DND-41 (cell line): ENCODE measurements around the gene FAM170B.

Experiments used
- ATAC-seq: fragments of 200-7000 bp; cut with Tn5 transposase; 3 replicates; pipeline ENCODE4 v1.9.1; 2021; ENCODE audit warnings: low read depth; ENCODE audit not compliant: insufficient read depth
- DNase-seq: peaks from one replicate; pipeline ENCODE4 v3.0.0-alpha.2; 2020
- H2AFZ ChIP-seq: 2 replicates; pipeline ENCODE4 v1.6.0; 2012; ENCODE audit warnings: low read depth, low read length
- H3K27ac ChIP-seq: 2 replicates; pipeline ENCODE4 v1.5.1; 2012; ENCODE audit warnings: low read length, inconsistent platforms
- H3K27me3 ChIP-seq: fragments of 200-600 bp; sonication (generic); 2 replicates; pipeline ENCODE4 v1.6.0; 2012; ENCODE audit warnings: low read length, mild to moderate bottlenecking, inconsistent platforms; ENCODE audit not compliant: insufficient read depth, poor library complexity
- H3K36me3 ChIP-seq: 2 replicates; pipeline ENCODE4 v1.5.1; 2012; ENCODE audit warnings: low read length, inconsistent platforms; ENCODE audit not compliant: insufficient read depth
- H3K4me1 ChIP-seq: 2 replicates; pipeline ENCODE4 v1.5.1; 2012; ENCODE audit warnings: mild to moderate bottlenecking, low read length; ENCODE audit not compliant: insufficient read depth
- H3K4me2 ChIP-seq: 2 replicates; pipeline ENCODE4 v1.6.0; 2012; ENCODE audit warnings: mild to moderate bottlenecking, moderate library complexity, low read length, inconsistent platforms; ENCODE audit not compliant: insufficient read depth
- H3K4me3 ChIP-seq, 2 experiments: fragments of 200-600 bp in 1 of 2; shearing (Covaris generic) in 1 of 2; 2 replicates each; pipeline ENCODE4 v1.5.1; 2012 to 2016; ENCODE audit warnings: inconsistent platforms in 2 of 2, low read length in 2 of 2, mild to moderate bottlenecking in 2 of 2, low read depth in 1 of 2, moderate library complexity in 1 of 2
- H3K79me2 ChIP-seq: 2 replicates; pipeline ENCODE4 v1.6.0; 2012; ENCODE audit warnings: low read length, inconsistent platforms; ENCODE audit not compliant: insufficient read depth
- H3K9ac ChIP-seq: 2 replicates; pipeline ENCODE4 v1.6.0; 2012; ENCODE audit warnings: low read depth, mild to moderate bottlenecking, inconsistent platforms, low read length, moderate library complexity
- H3K9me3 ChIP-seq: 2 replicates; pipeline ENCODE4 v1.5.1; 2012; ENCODE audit warnings: low read length, moderate library complexity, mild to moderate bottlenecking, inconsistent platforms; ENCODE audit not compliant: insufficient read depth, severe bottlenecking
- H4K20me1 ChIP-seq: 2 replicates; pipeline ENCODE4 v1.6.0; 2012; ENCODE audit warnings: low read length; ENCODE audit not compliant: insufficient read depth
- EZH2 ChIP-seq: IDR thresholded peaks from 3 replicates; pipeline ENCODE4 v1.6.1; 2012; ENCODE audit warnings: borderline replicate concordance, low read depth, mild to moderate bottlenecking, moderate library complexity, low read length, inconsistent platforms; ENCODE audit not compliant: severe bottlenecking
- TF ChIP-seq, protein P1 (sequence below): IDR thresholded peaks from 2 replicates; pipeline ENCODE4 v1.5.1; 2012; ENCODE audit warnings: borderline replicate concordance, low read length, moderate library complexity, mild to moderate bottlenecking; ENCODE audit not compliant: poor library complexity, severe bottlenecking; ENCODE audit errors: extremely low read depth

The FAM170B gene

GRCh38 chr10:49089557-49090188 is 44.1 kb downstream of the FAM170B start:
- ATAC-seq (no peak), DNase-seq (no peak)
- H3K9ac ChIP-seq = no peak overlapping the region
- H4K20me1 ChIP-seq = no peaks in the 10 kb centered on the region
- peaks cover 8% of the 10 kb centered on the region for H3K9me3 ChIP-seq
- no peaks in the 10 kb centered on the region for H3K79me2 ChIP-seq
- H3K4me3 ChIP-seq = no peak overlapping the region
- no peak overlapping the region for H3K27ac ChIP-seq
- no peaks in the 10 kb centered on the region for H3K27me3 ChIP-seq
- H3K4me1 ChIP-seq = no peaks in the 10 kb centered on the region
- no peak overlapping the region for H3K4me2 ChIP-seq
- no peak overlapping the region for H2AFZ ChIP-seq
- TF ChIP-seq EZH2 = no peak
- TF ChIP-seq, protein P1, sequence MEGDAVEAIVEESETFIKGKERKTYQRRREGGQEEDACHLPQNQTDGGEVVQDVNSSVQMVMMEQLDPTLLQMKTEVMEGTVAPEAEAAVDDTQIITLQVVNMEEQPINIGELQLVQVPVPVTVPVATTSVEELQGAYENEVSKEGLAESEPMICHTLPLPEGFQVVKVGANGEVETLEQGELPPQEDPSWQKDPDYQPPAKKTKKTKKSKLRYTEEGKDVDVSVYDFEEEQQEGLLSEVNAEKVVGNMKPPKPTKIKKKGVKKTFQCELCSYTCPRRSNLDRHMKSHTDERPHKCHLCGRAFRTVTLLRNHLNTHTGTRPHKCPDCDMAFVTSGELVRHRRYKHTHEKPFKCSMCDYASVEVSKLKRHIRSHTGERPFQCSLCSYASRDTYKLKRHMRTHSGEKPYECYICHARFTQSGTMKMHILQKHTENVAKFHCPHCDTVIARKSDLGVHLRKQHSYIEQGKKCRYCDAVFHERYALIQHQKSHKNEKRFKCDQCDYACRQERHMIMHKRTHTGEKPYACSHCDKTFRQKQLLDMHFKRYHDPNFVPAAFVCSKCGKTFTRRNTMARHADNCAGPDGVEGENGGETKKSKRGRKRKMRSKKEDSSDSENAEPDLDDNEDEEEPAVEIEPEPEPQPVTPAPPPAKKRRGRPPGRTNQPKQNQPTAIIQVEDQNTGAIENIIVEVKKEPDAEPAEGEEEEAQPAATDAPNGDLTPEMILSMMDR = no peak
- H3K36me3 ChIP-seq = no peaks in the 10 kb centered on the region

DNA sequence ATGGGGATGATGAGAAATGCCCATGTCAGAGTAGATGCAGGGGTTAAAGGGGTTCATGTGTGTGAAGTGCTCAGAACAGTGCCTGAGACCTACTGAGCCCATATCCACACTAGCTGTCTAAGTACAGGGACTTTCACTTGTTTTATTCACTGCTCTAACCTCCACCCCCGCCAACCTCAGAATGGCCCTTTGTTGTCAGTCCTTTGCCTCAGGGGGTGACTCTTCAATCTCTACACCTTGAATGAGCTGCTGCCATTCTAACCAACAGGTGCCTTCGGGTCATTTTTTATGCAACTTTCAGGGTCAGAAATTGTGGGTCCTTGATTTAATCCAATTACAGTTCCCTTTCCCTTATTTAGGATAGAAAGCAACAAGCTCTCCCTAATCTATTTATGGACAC is 44.7 kb downstream of the FAM170B start:
- no peaks in the 10 kb centered on the region for H3K4me1 ChIP-seq
- H3K9me3 ChIP-seq = peaks cover 8% of the 10 kb centered on the region
- H3K27me3 ChIP-seq = no peaks in the 10 kb centered on the region
- H3K9ac ChIP-seq = no peak overlapping the region
- no peaks in the 10 kb centered on the region for H3K79me2 ChIP-seq
- no peak overlapping the region for H3K4me2 ChIP-seq
- H3K27ac ChIP-seq = no peak overlapping the region
- DNase-seq (no peak), ATAC-seq (no peak)
- H3K36me3 ChIP-seq = no peaks in the 10 kb centered on the region
- no peak overlapping the region for H3K4me3 ChIP-seq
- H2AFZ ChIP-seq = no peak overlapping the region
- H4K20me1 ChIP-seq = no peaks in the 10 kb centered on the region
- TF ChIP-seq, protein P1 = no peak
- TF ChIP-seq EZH2 = no peak

- TF ChIP-seq EZH2 = no peak
- TF ChIP-seq, protein P1 = no peak
- Histone ChIP-seq H3K4me3 (no peak overlapping the region), H3K27me3 (no peaks in the 10 kb centered on the region), H3K36me3 (no peaks in the 10 kb centered on the region), H3K9me3 (peaks cover 8% of the 10 kb centered on the region), H3K79me2 (no peaks in the 10 kb centered on the region), H3K27ac (no peak overlapping the region), H4K20me1 (no peaks in the 10 kb centered on the region), H2AFZ (no peak overlapping the region), H3K4me2 (no peak overlapping the region), H3K9ac (no peak overlapping the region), H3K4me1 (no peaks in the 10 kb centered on the region)
- DNase-seq (no peak), ATAC-seq (no peak)
Measured at GRCh38 chr10:49086889-49087288, 46.9 kb downstream of the FAM170B start.
